COLO829 (cell line): Measurements from ENCODE around the gene TARBP1.
"Not testable (repeated sequence)": the region's sequence is repeated elsewhere in the genome, so short reads cannot be mapped to it uniquely, and the experiment has no call there.

Source experiments
- DNase-seq: peaks from one replicate; pipeline ENCODE4 v3.0.0; 2012; ENCODE audit warnings: low spot score

The TARBP1 gene

DNA sequence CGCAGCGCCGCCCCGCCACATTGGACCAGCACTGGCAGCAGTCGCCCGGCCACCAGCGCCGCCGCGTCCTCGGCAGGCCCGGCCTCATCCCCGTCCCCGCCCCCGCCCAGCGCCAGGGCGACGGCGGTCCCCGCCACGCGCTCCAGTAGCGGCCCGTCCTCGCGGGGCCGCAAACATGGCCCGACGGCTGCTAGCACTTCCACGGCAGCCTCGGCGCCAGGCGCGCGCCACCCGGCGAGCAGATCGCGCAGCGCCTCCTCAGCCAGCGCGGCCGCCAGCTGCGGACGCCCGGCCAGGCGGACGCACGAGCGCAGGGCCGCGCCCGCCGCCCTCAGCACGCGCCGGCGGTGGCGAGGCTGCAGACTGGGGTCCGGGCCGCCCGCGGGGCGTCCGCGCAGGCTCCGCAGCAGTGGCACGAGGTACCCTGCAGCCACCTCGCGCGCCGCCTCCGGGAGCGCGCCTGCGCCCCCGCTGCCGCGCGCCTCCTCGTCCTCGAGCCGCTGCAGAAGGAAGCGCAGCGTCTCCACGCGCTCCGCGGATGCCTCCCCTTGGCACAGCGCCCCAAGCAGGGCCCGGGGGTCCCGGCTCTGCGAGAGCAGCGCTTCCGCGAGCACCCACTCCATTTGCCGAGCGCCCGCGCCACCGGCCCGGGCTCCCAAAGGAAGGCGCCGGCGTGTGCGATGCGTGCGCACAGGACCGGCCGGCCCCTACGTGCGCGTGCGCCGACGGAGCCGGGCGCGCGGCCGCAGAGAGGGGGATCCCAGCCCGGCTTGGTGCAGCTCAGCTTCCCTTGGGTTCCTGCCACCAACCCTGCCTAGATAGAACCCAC lies at the start of gene TARBP1:
TSS of gene TARBP1 (minus strand) at position 699 of the 829 bp plus-strand sequence. CDS start at position 623, 76 bp downstream.
- peak; percentile 78 for DNase-seq

- peak; percentile 94 for DNase-seq
Observed at GRCh38 chr1:234528074-234528865, 49.3 kb upstream of the TARBP1 start.

GRCh38 chr1:234527346-234527745 lies 48.4 kb upstream of the TARBP1 start:
- DNase-seq = no peak

DNA sequence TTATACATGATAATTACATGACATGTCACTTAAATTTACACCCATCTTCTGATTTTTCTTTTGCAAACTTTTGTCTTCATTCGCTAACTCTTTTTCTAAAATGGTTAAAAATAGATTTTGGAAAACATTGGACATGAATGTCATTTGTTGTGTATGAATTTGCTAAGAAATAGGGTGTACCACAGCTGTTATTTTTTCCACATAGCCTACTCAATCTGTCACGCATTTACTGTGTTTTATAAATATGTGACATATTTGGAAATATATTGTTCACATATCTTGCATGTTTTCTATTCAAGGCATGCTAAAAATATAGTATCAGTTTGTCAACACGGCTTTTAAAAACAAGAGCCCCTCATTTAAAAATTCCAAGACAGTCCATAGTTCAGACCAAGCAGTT lies 47.9 kb upstream of the TARBP1 start:
- DNase-seq = no peak

DNA sequence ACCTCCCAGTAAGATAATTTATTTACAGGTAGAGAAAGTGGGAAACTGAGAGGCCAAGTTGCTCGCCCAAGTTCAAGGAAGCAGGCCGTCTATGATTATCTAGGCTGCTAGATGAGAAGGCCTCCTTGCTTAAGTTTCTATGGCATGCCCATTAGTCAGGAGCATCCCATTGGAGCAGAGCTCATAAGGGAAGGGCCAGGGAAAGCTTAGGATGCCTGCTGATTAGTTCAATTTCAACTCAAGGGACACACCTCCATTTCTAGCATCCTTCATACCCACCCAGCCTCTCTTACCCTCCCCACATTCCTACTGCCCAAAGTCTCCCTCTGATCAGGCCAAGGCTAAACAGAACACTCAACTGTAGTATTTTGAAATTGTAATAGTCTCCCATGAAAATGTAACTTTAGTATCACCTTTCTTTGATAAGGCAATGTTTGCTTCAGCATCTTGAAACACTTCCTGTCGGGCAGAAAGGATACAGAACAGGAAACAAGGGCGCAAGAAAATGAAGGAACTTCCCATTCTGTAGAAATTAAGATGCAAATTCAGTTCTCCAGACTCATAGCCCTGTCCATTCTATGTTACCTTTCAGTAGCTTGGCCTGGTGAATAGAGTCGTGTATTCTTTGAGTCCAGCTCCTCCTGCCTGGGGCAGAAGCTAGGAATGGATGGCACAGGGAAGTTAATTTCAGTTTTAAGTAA lies 46.3 kb upstream of the TARBP1 start:
- DNase-seq = no peak

DNA sequence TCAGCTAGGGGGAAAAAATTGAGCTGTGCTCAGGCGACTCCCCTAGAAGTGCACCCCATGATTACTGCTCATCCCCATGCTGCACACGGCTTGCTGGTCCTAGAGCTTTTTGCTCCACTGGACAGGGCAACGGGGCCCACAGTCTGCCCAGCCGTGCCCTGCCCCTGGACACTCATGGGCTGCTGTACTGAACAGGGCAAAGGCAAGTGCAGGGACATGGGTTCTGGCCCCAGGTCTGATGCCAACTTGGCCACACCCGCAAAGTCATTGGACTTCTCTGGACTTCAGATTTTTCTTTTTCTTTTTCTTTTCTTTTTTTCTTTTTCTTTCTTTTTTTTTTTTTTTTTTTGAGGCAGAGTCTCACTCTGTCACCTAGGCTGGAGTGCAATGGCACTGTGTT lies 42.9 kb upstream of the TARBP1 start:
- no peak for DNase-seq

- no peak for DNase-seq
Observed at GRCh38 chr1:234520908-234521817, 42.2 kb upstream of the TARBP1 start.

DNA sequence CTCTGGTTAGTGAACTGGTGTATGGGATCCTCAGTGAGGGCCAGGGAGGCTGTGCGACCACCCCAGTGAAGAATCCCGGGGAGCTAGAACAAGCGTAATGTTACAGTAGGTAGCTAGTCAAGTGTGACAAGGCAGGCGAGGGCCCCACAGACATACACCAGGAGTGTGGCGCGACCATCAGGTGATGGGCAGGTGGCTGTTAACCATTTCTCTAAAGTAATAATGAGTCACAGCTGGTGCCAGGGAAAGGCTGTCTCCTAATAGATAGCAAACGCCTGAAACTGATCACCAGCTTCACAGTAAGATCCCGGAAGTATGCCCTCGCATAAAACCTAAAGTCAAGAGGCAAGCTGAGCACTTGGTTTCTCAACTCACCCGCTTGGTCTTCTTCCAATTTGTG lies 40.5 kb upstream of the TARBP1 start:
- DNase-seq = no peak

- no peak for DNase-seq
Observed at GRCh38 chr1:234518876-234519275, 39.9 kb upstream of the TARBP1 start.

GRCh38 chr1:234518086-234518485 lies 39.1 kb upstream of the TARBP1 start:
- not testable (repeated sequence) for DNase-seq

- DNase-seq = no peak
Observed at GRCh38 chr1:234517110-234517802, 38.3 kb upstream of the TARBP1 start.

- peak; percentile 86 for DNase-seq
Observed at GRCh38 chr1:234515821-234516241, 36.9 kb upstream of the TARBP1 start.

- no peak for DNase-seq
Observed at GRCh38 chr1:234515411-234515810, 36.4 kb upstream of the TARBP1 start.

DNA sequence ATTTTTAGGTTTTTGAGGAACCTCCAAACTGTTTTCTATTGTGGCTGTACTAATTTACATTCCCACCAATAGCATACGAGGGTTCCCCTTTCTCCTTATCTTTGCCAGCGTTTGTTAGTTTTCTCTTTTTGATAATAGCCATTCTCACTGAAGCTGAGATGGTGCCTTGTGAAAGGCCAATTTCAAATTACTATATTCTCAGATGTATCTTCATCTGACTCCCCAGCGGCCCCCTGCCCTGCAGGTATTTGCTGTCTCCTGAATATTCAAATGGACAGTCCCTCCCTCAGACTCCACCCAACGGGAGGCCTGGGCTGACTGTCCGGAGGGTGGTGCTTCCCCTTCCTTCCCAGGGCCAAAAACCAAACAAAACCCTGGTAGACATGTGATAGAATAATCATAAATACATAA lies 33.5 kb upstream of the TARBP1 start:
- DNase-seq = no peak

- no peak for DNase-seq
Observed at GRCh38 chr1:234509457-234510328, 30.7 kb upstream of the TARBP1 start.

GRCh38 chr1:234507626-234508387 lies 28.8 kb upstream of the TARBP1 start:
- no peak for DNase-seq

DNA sequence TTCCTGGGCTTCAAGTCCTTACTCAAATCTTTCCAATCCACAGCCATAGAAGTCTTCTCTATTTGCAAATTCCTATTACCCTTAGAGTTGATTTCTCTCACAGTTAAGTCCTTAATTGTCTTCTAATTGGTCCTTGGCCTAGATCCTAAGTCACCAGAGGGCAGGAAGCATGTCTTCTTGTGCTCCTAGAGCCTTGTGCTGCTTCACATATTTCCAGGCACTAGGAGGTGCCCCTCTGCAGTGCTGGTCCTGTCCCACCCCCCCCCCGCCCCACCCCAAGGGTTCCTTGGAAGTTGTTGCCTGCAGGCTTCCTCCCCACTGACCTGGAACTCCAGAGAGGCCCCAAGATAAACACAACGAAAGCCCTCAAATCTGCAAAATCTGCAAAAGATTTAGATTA lies 28.1 kb upstream of the TARBP1 start:
- no peak for DNase-seq

GRCh38 chr1:234505769-234506102 lies 26.8 kb upstream of the TARBP1 start:
- DNase-seq = no peak
